Breast epithelium (tissue), 4 donors: ENCODE data around the gene ELF4. TPM values are rescaled to one million over a fixed set of nuclear protein-coding genes. Genes with fewer than 3 reads are reported as not detected.

Source experiments
- DNase-seq, 2 donors: peaks; one replicate each; pipeline ENCODE4 v3.0.0-alpha.2; 2019; ENCODE audit warnings: low spot score in 2 of 2
- H3K27ac ChIP-seq, 2 donors: fragments of 200-600 bp; sonication (generic) in 1 of 2; one replicate each; pipeline ENCODE4 v1.5.1; 2016 to 2019; ENCODE audit warnings: mild to moderate bottlenecking in 1 of 2
- H3K27me3 ChIP-seq, 2 donors: fragments of 200-600 bp; sonication (generic) in 1 of 2; one replicate each; pipeline versions ENCODE4 v1.5.1 to v1.6.0; 2017 to 2019; ENCODE audit warnings: control low read depth in 1 of 2, mild to moderate bottlenecking in 1 of 2
- H3K36me3 ChIP-seq: fragments of 200-600 bp; one replicate; pipeline ENCODE4 v1.5.1; 2019
- H3K4me1 ChIP-seq, 2 donors: fragments of 200-600 bp; sonication (generic); one replicate each; pipeline ENCODE4 v1.5.1; 2016 to 2019; ENCODE audit warnings: control low read depth in 1 of 2
- H3K4me3 ChIP-seq, 3 donors: fragments of 200-600 bp; sonication (generic); 1 replicate in 2 of 3; 2 replicates in 1 of 3; pipeline ENCODE4 v1.5.1; 2016 to 2019; ENCODE audit warnings: mild to moderate bottlenecking in 3 of 3, moderate library complexity in 2 of 3
- H3K9me3 ChIP-seq, 2 donors: fragments of 200-600 bp; sonication (generic) in 1 of 2; one replicate each; pipeline ENCODE4 v1.5.1; 2016 to 2019; ENCODE audit warnings: control low read depth in 1 of 2
- POLR2A ChIP-seq: fragments of 450-650 bp; IDR thresholded peaks from one replicate; pipeline ENCODE4 v1.6.1; 2016; ENCODE audit warnings: antibody characterized with exemption, mild to moderate bottlenecking, moderate library complexity
- POLR2AphosphoS5 ChIP-seq, 3 donors: sonication (generic); formaldehyde crosslinking; IDR thresholded peaks; one replicate each; pipeline ENCODE4 v1.6.1; 2017; ENCODE audit warnings: antibody characterized with exemption in 3 of 3
- intact Hi-C: fragments of 100-400 bp; cut with DNase I; formaldehyde crosslinking; loops from one replicate; pipeline ENCODE4 v1.15.1; 2023; ENCODE audit warnings: low total_unique reads
- total RNA-seq, 3 donors: library from RNA; depleted of rRNA; stranded (reverse); fragments of >200 nt; gene quantifications; one replicate each; pipeline ENCODE4 v1.1.0, GENCODE V29; 2016
- TF ChIP-seq, protein P1 (sequence below), 3 donors: fragments of 450-650 bp; IDR thresholded peaks; one replicate each; pipeline ENCODE4 v1.5.1; 2016 to 2017; ENCODE audit warnings: antibody characterized with exemption in 3 of 3, mild to moderate bottlenecking in 3 of 3, moderate library complexity in 3 of 3

Gene ELF4
- total RNA-seq, 3 donors from 2014 or later = 5.3 to 10.7 (median 9.2) TPM

DNA sequence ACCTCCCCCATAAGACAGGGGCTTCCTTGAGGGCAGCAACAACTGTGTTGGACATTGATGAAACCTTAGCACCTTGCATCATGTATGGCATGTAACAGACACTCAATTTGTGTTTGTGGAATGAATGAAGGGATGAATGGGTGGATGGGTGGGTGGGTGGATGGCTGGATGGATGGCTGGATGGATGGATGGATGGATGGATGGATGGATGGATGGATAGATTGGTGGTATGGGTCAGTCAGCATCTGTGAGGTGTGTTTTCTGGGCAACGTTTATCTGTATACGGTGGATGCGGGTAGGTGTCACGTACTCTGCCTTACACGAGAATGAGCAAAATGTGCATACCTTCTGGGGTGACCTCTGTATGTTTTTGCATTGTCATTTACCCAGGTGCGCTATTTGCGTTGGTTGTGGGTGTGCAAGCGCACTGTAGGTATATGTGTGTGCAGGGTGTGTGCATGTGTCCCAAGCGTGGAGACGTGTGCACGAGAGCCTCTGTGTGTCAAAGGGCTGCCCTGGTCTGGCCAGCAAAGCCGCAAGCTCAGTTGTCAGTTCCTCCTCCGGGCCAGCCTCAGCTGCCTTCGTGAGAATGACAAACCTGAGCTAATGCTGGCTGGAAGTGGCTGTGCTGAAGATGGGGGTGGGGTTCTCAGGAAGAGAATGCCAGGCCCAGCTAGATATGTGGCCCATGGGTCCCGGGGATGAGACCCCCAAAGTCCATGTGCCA, 26.5 kb downstream of the ELF4 start:
- H3K9me3 ChIP-seq = no peaks in the 10 kb centered on the region
- intact Hi-C loops = no loop called here
- no peak for TF ChIP-seq POLR2A
- no peak overlapping the region for H3K27ac ChIP-seq
- H3K4me3 ChIP-seq = no peak overlapping the region
- peaks cover 0 to 13% of the 10 kb centered on the region in 2 donors for H3K27me3 ChIP-seq
- no peak for DNase-seq
- H3K4me1 ChIP-seq = no peaks in the 10 kb centered on the region
- no peaks in the 10 kb centered on the region for H3K36me3 ChIP-seq

DNA sequence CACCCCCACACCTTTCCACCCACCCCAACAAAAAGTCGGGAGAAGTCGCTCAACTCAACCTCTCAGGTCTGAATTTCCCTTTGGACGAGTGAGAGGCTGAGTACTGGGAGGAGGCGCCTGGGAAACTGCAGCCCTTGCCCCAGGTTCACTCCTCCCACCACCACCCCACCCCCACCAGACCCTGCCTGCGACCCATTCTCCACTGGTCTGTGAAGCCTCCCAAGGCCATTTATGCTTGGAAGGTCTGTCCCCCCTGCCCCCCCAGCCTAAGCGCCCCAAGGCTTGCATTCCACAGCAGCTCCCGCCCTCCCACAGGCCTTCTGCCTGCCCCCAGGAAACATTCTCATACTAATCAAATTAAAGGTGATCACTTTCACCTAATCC, 27.2 kb downstream of the ELF4 start:
- peak overlapping the region in 1 of 2 donors; percentile 82 for H3K27ac ChIP-seq
- no peaks in the 10 kb centered on the region for H3K36me3 ChIP-seq
- H3K4me1 ChIP-seq = no peaks in the 10 kb centered on the region
- H3K4me3 ChIP-seq = no peak overlapping the region
- no peak for DNase-seq
- TF ChIP-seq, protein P1, sequence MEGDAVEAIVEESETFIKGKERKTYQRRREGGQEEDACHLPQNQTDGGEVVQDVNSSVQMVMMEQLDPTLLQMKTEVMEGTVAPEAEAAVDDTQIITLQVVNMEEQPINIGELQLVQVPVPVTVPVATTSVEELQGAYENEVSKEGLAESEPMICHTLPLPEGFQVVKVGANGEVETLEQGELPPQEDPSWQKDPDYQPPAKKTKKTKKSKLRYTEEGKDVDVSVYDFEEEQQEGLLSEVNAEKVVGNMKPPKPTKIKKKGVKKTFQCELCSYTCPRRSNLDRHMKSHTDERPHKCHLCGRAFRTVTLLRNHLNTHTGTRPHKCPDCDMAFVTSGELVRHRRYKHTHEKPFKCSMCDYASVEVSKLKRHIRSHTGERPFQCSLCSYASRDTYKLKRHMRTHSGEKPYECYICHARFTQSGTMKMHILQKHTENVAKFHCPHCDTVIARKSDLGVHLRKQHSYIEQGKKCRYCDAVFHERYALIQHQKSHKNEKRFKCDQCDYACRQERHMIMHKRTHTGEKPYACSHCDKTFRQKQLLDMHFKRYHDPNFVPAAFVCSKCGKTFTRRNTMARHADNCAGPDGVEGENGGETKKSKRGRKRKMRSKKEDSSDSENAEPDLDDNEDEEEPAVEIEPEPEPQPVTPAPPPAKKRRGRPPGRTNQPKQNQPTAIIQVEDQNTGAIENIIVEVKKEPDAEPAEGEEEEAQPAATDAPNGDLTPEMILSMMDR (IDR thresholded peaks at IDR 0.05) = no peak
- no peak for TF ChIP-seq POLR2AphosphoS5 (IDR thresholded peaks at IDR 0.05)
- no peak for TF ChIP-seq POLR2A
- intact Hi-C loops = no loop called here
- peaks cover 0 to 13% of the 10 kb centered on the region in 2 donors for H3K27me3 ChIP-seq
- no peaks in the 10 kb centered on the region for H3K9me3 ChIP-seq

DNA sequence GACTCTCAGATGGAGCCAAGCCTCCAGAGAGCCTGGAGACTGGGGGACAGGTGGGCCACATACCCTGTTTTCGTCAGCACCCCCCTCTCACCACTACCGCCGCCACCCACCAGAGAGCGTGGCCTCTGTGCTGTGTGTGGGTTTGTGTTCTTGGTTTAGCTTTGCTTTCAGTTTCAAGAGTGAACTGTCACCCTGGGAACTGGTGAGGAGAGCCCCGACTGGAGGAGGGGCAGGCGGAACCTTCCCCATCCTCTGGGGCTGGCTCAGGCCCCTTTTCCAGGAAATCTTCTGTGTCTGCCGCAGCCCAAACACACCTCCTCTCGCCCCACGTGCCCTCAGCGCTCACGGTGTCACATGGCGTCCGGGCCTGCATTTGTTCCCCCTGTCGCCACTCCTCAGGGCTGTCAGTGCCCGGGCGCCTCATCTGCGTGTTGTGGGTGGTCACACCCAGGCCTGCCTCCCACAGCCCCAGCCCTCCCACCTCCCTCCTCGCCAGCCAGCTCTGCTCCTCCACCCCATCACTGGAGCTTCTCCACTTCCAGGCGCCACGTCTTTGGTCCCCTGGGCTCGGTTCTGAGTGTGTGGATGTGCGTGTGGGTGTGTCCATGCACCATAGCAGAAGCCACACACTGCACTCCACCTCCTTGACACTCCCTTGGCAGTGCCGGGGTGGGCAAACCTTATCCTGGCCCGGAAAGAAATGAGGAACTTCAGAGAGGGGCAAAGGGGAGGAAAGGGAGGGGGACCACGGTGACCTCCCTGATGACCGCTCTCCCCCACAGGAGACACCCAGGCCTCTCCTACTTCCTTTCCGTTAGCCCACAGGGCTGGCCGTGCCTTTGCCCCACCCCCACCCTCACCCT, 27.8 kb downstream of the ELF4 start:
- intact Hi-C loops = no loop called here
- H3K4me3 ChIP-seq = peak overlapping the region in 1 of 3 donors; percentile 30
- H3K9me3 ChIP-seq = no peaks in the 10 kb centered on the region
- H3K27ac ChIP-seq = peak overlapping the region; percentile 50 to 82
- no peak for TF ChIP-seq POLR2A
- no peak for TF ChIP-seq POLR2AphosphoS5 (IDR thresholded peaks at IDR 0.05)
- TF ChIP-seq, protein P1 (IDR thresholded peaks at IDR 0.05) = no peak
- no peaks in the 10 kb centered on the region for H3K4me1 ChIP-seq
- H3K36me3 ChIP-seq = no peaks in the 10 kb centered on the region
- peaks cover 0 to 13% of the 10 kb centered on the region in 2 donors for H3K27me3 ChIP-seq
- DNase-seq = no peak

DNA sequence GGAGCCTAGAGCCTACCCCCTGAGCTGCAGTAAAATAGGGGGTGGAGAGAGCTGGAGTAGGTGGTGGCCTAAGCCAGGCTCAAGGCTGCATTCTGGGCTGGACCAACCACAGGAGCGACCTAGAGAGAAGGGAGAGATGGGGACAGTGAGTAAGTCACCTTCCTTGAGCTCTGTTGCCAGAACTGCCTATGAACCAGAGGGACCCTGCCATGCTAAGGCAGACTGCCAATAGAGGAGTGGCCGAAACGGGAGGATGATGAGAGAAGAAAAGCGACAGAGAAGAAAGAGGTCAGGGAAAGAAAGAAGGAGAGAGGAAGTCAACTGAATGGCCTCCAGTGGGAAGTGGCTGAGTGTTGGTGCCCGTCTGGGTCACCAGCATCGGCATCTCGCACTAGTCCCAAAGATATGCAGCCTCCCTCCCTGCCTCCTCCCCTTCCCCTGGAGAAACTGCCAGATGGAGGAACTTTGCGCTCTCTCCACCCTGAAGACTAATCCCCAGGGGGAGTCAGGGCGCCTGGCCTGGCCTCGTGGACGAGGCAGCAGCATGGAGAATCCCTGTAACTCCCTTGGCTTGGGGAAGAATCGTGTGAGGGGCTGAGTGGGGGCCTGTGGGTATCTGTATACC, 28.8 kb downstream of the ELF4 start:
- Histone ChIP-seq H3K4me3 (peak overlapping the region in 1 of 3 donors; percentile 30), H3K4me1 (no peaks in the 10 kb centered on the region), H3K36me3 (no peaks in the 10 kb centered on the region), H3K27me3 (peaks cover 0 to 13% of the 10 kb centered on the region in 2 donors), H3K9me3 (no peaks in the 10 kb centered on the region), H3K27ac (peak overlapping the region; percentile 50 to 82)
- DNase-seq = no peak
- intact Hi-C loops = no loop called here
- no peak for TF ChIP-seq POLR2AphosphoS5 (IDR thresholded peaks at IDR 0.05)

DNA sequence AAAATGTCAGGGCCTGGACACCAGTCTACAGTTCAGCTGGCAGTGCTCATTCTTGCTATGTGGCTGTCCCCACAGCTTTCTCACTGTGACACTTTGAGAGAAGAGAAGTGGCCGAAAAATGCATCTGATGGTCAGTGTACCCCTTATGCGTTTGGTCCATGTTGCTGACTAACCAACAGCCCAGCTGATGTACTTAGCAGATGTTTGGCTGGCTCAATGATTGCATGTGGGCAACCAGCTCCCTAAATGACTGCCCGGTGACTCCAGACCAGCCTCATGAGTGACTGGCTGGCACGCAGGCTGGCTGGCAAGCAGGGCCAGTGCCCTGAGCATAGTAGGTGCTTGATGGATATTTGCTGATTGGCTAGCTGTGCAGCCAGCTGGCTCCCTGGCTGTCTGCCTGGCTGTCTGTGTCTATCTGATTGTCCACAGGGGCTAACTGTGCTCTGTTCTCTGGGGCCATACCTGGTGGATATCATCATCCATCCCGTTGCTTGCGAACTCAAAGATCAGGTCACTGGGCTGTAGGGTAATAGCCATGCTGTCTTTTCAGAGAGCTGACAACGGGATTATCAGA, 29.4 kb downstream of the ELF4 start:
- H3K27me3 ChIP-seq = peaks cover 0 to 13% of the 10 kb centered on the region in 2 donors
- intact Hi-C loops = no loop called here
- no peaks in the 10 kb centered on the region for H3K36me3 ChIP-seq
- peak overlapping the region in 1 of 2 donors; percentile 82 for H3K27ac ChIP-seq
- DNase-seq = no peak
- no peaks in the 10 kb centered on the region for H3K4me1 ChIP-seq
- no peaks in the 10 kb centered on the region for H3K9me3 ChIP-seq
- TF ChIP-seq, protein P1 (IDR thresholded peaks at IDR 0.05) = no peak
- no peak for TF ChIP-seq POLR2A
- H3K4me3 ChIP-seq = no peak overlapping the region
